Trophoblast cell (in vitro differentiated cells and primary cell): Measurements from ENCODE around the gene GALNT18.

Source experiments
- DNase-seq, 2 donors: peaks; one replicate each; pipeline ENCODE4 v3.0.0-alpha.2; 2016
- H2AFZ ChIP-seq: 2 replicates; pipeline ENCODE4 v1.6.1; 2013; ENCODE audit warnings: low read length, moderate library complexity, mild to moderate bottlenecking; ENCODE audit not compliant: insufficient read depth, poor library complexity
- H2AK5ac ChIP-seq: 2 replicates; pipeline ENCODE4 v1.6.1; 2013; ENCODE audit warnings: mild to moderate bottlenecking, low read length
- H2BK120ac ChIP-seq: 2 replicates; pipeline ENCODE4 v1.6.1; 2013; ENCODE audit warnings: low read length, mild to moderate bottlenecking, moderate library complexity; ENCODE audit not compliant: insufficient read depth, poor library complexity
- H2BK12ac ChIP-seq: 2 replicates; pipeline ENCODE4 v1.6.1; 2013; ENCODE audit warnings: mild to moderate bottlenecking, low read length, moderate library complexity
- H2BK5ac ChIP-seq: 2 replicates; pipeline ENCODE4 v1.6.1; 2013; ENCODE audit warnings: low read length, low read depth, moderate library complexity, mild to moderate bottlenecking; ENCODE audit not compliant: poor library complexity
- H3K14ac ChIP-seq: 2 replicates; pipeline ENCODE4 v1.6.1; 2013; ENCODE audit warnings: mild to moderate bottlenecking, low read length
- H3K18ac ChIP-seq: 2 replicates; pipeline ENCODE4 v1.6.1; 2013; ENCODE audit warnings: mild to moderate bottlenecking, low read length
- H3K23ac ChIP-seq: 2 replicates; pipeline ENCODE4 v1.6.1; 2013; ENCODE audit warnings: low read length
- H3K27ac ChIP-seq: 2 replicates; pipeline ENCODE4 v1.5.1; 2013; ENCODE audit warnings: low read depth, mild to moderate bottlenecking, inconsistent platforms, low read length, moderate library complexity
- H3K27me3 ChIP-seq: 2 replicates; pipeline ENCODE4 v1.6.1; 2013; ENCODE audit warnings: inconsistent platforms, mild to moderate bottlenecking, low read length, moderate library complexity; ENCODE audit not compliant: insufficient read depth
- H3K36me3 ChIP-seq, 2 experiments: 1 replicate in 1 of 2; 2 replicates in 1 of 2; pipeline ENCODE4 v1.6.1; 2013; ENCODE audit warnings: low read length in 2 of 2, mild to moderate bottlenecking in 2 of 2, moderate library complexity in 1 of 2; ENCODE audit not compliant: insufficient read depth in 2 of 2, control insufficient read depth in 1 of 2
- H3K4ac ChIP-seq: 2 replicates; pipeline ENCODE4 v1.6.1; 2013; ENCODE audit warnings: low read depth, mild to moderate bottlenecking, low read length, moderate library complexity
- H3K4me1 ChIP-seq, 2 experiments: 1 replicate in 1 of 2; 2 replicates in 1 of 2; pipeline ENCODE4 v1.6.1; 2013; ENCODE audit warnings: low read length in 2 of 2, mild to moderate bottlenecking in 2 of 2, moderate library complexity in 1 of 2; ENCODE audit not compliant: insufficient read depth in 2 of 2, control insufficient read depth in 1 of 2
- H3K4me2 ChIP-seq: 2 replicates; pipeline ENCODE4 v1.6.1; 2013; ENCODE audit warnings: inconsistent platforms, mild to moderate bottlenecking, low read length, moderate library complexity
- H3K4me3 ChIP-seq: 2 replicates; pipeline ENCODE4 v1.5.1; 2013; ENCODE audit warnings: mild to moderate bottlenecking, low read depth, low read length, inconsistent platforms
- H3K79me1 ChIP-seq: one replicate; pipeline ENCODE4 v1.6.1; 2013; ENCODE audit warnings: low read length
- H3K79me2 ChIP-seq: 2 replicates; pipeline ENCODE4 v1.6.1; 2013; ENCODE audit warnings: low read length, mild to moderate bottlenecking; ENCODE audit not compliant: control insufficient read depth, insufficient read depth, poor library complexity
- H3K9ac ChIP-seq: 2 replicates; pipeline ENCODE4 v1.6.1; 2013; ENCODE audit warnings: mild to moderate bottlenecking, low read length
- H3K9me3 ChIP-seq: 2 replicates; pipeline ENCODE4 v1.6.1; 2013; ENCODE audit warnings: low read depth, mild to moderate bottlenecking, control low read depth, inconsistent platforms, low read length; ENCODE audit not compliant: insufficient read depth
- H4K12ac ChIP-seq: 2 replicates; pipeline ENCODE4 v1.6.1; 2013; ENCODE audit warnings: low read depth, mild to moderate bottlenecking, low read length, moderate library complexity
- H4K8ac ChIP-seq: 2 replicates; pipeline ENCODE4 v1.6.1; 2013; ENCODE audit warnings: low read depth, mild to moderate bottlenecking, low read length, moderate library complexity
- H4K91ac ChIP-seq: one replicate; pipeline ENCODE4 v1.6.1; 2013; ENCODE audit warnings: low read depth, mild to moderate bottlenecking, low read length, moderate library complexity
- WGBS: extraction: QIAGEN DNeasy Blood & Tissue Kit; methylation state at CpG from one replicate; pipeline ENCODE4 v1.1.7; 2013; ENCODE audit warnings: missing lambda C conversion rate; ENCODE audit not compliant: insufficient read length, insufficient coverage; ENCODE audit errors: extremely low coverage; 5-methylcytosine and 5-hydroxymethylcytosine counted together

The GALNT18 gene

DNA sequence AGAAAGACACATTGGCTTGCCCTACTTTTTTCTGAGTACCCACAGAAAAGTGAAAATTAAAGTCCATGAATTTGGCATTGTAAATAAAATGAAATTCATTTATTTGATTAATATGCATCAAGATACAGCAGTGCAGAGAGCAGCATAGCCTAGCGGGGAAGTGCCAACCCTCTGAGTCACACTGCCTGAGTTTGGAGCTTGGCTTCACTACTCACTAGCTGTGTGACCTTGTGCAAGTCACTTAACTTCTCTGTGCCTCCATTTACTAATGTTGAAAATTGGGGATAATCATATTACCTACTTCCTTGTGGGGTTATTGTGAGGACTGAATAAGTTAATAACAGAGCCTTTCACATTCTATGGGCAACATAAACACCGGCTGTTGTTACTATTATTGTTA is 157.2 kb downstream of the GALNT18 start:
- H4K8ac ChIP-seq, result no peak overlapping the region
- no peaks in the 10 kb centered on the region for H3K79me1 ChIP-seq
- H3K27me3 ChIP-seq, result no peaks in the 10 kb centered on the region
- DNase-seq, result peak in 1 of 2 donors; percentile 15
- no peak overlapping the region for H2BK120ac ChIP-seq
- H3K4me3 ChIP-seq, result no peak overlapping the region
- no peak overlapping the region for H3K4me2 ChIP-seq
- no peak overlapping the region for H2AFZ ChIP-seq
- H2BK5ac ChIP-seq, result no peak overlapping the region
- H3K23ac ChIP-seq, result no peak overlapping the region
- H3K4me1 ChIP-seq, result peaks cover 3 to 8% of the 10 kb centered on the region in 2 experiments
- H2BK12ac ChIP-seq, result no peak overlapping the region
- H4K91ac ChIP-seq, result no peak overlapping the region
- no peak overlapping the region for H3K27ac ChIP-seq
- H3K4ac ChIP-seq, result no peak overlapping the region
- peaks cover 1% of the 10 kb centered on the region for H3K9me3 ChIP-seq
- no peak overlapping the region for H3K14ac ChIP-seq
- H3K18ac ChIP-seq, result no peak overlapping the region
- H3K36me3 ChIP-seq, result no peaks in the 10 kb centered on the region
- no peaks in the 10 kb centered on the region for H3K79me2 ChIP-seq
- H4K12ac ChIP-seq, result no peak overlapping the region
- no peak overlapping the region for H2AK5ac ChIP-seq
- WGBS, result no CpG with 5 or more reads among the region's 2 CpGs
- H3K9ac ChIP-seq, result no peak overlapping the region

DNA sequence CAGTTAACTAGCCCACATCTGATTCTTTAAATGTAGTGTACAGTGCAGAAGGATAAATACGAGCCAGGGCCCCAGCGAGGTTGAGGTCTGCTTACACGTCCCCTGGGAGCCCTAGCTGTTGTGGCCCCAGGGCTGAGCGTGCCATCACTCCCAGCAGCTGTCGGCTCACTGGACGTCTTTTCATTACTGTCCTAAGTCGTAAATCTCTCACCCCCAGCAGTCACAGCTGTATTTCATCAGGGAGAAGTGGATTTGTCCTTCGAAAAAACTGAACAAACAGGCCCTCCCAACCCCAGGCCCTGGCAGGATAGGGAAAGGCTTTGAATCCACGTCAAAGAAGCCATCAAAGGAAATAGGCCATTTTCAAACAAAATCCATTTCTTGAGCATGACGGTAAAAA is 158.4 kb downstream of the GALNT18 start:
- no peak overlapping the region for H2BK120ac ChIP-seq
- DNase-seq, result no peak
- no peak overlapping the region for H2AK5ac ChIP-seq
- no peak overlapping the region for H3K4ac ChIP-seq
- H4K12ac ChIP-seq, result no peak overlapping the region
- H4K91ac ChIP-seq, result no peak overlapping the region
- no peak overlapping the region for H2BK12ac ChIP-seq
- no peaks in the 10 kb centered on the region for H3K27me3 ChIP-seq
- no peak overlapping the region for H3K27ac ChIP-seq
- no peak overlapping the region for H3K9ac ChIP-seq
- H3K9me3 ChIP-seq, result peaks cover 3% of the 10 kb centered on the region
- WGBS, result no CpG with 5 or more reads among the region's 10 CpGs
- H3K18ac ChIP-seq, result no peak overlapping the region
- no peak overlapping the region for H3K14ac ChIP-seq
- no peak overlapping the region for H4K8ac ChIP-seq
- no peak overlapping the region for H2AFZ ChIP-seq
- H3K4me2 ChIP-seq, result no peak overlapping the region
- peaks cover 7 to 12% of the 10 kb centered on the region in 2 experiments for H3K4me1 ChIP-seq
- peaks cover 3% of the 10 kb centered on the region for H3K79me1 ChIP-seq
- peaks cover 0 to 2% of the 10 kb centered on the region in 2 experiments for H3K36me3 ChIP-seq
- H3K79me2 ChIP-seq, result no peaks in the 10 kb centered on the region
- no peak overlapping the region for H2BK5ac ChIP-seq
- H3K4me3 ChIP-seq, result no peak overlapping the region
- no peak overlapping the region for H3K23ac ChIP-seq

DNA sequence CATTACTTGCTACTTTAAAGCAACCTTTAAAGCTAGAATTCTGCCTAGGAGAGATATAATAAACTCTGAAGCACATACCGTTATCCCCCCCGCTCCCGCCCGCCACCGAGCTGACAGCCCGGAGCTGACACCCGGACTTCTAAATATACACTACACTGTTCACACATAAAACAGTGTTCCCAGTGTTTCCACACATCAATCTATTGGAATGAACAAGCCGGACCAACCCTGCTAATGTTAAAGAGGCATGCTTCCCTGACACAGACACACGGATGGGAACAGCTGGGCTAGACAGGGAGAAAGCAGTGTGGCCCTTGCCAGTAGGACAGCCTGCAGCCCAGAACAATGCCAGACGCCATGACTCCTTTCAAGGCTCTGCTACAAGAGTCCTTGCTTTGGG is 160.3 kb downstream of the GALNT18 start:
- H4K12ac ChIP-seq, result no peak overlapping the region
- no CpG with 5 or more reads among the region's 10 CpGs for WGBS
- H2AFZ ChIP-seq, result no peak overlapping the region
- H3K4me1 ChIP-seq, result peaks cover 20 to 26% of the 10 kb centered on the region in 2 experiments
- no peak overlapping the region for H2AK5ac ChIP-seq
- no peaks in the 10 kb centered on the region for H3K27me3 ChIP-seq
- H2BK120ac ChIP-seq, result no peak overlapping the region
- H2BK5ac ChIP-seq, result no peak overlapping the region
- H3K4ac ChIP-seq, result no peak overlapping the region
- no peak overlapping the region for H4K8ac ChIP-seq
- H3K18ac ChIP-seq, result no peak overlapping the region
- DNase-seq, result no peak
- no peak overlapping the region for H4K91ac ChIP-seq
- no peak overlapping the region for H3K27ac ChIP-seq
- H3K79me2 ChIP-seq, result no peaks in the 10 kb centered on the region
- H3K4me3 ChIP-seq, result no peak overlapping the region
- H3K36me3 ChIP-seq, result peaks cover 0 to 2% of the 10 kb centered on the region in 2 experiments
- H3K9me3 ChIP-seq, result peaks cover 3% of the 10 kb centered on the region
- H3K79me1 ChIP-seq, result peaks cover 6% of the 10 kb centered on the region
- H3K4me2 ChIP-seq, result no peak overlapping the region
- no peak overlapping the region for H3K9ac ChIP-seq
- H2BK12ac ChIP-seq, result no peak overlapping the region
- H3K14ac ChIP-seq, result no peak overlapping the region
- no peak overlapping the region for H3K23ac ChIP-seq

DNA sequence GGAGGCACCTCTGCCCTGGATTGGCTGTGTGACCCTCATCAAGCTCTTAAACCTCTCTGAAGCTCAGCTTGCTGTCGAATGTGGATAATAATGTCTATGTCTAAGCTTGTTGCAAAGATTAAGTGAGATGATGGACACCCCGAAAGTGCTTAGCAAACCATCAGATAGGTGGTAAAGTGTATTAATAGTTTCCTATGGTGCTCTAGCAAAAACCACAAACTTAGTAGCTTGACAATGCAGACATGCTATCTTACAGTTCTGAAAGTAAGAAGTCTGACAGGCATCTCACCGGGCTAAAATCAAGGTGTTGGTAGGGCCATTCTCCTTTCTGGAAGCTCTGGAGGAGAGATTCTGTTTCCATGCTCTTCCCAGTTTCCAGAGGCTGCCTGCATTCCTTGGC is 162.2 kb downstream of the GALNT18 start:
- DNase-seq, result no peak
- Histone ChIP-seq H3K27ac (no peak overlapping the region), H2BK12ac (no peak overlapping the region), H2AFZ (no peak overlapping the region), H3K27me3 (no peaks in the 10 kb centered on the region), H3K4me2 (no peak overlapping the region), H4K12ac (no peak overlapping the region), H3K4ac (no peak overlapping the region), H3K18ac (no peak overlapping the region), H3K79me2 (no peaks in the 10 kb centered on the region), H3K4me1 (peaks cover 27 to 42% of the 10 kb centered on the region in 2 experiments), H2BK120ac (no peak overlapping the region), H3K4me3 (no peak overlapping the region), H4K8ac (no peak overlapping the region), H3K9me3 (peaks cover 3% of the 10 kb centered on the region), H4K91ac (no peak overlapping the region), H3K79me1 (peaks cover 6% of the 10 kb centered on the region), H3K9ac (no peak overlapping the region), H2BK5ac (no peak overlapping the region), H3K23ac (no peak overlapping the region), H3K36me3 (peaks cover 0 to 2% of the 10 kb centered on the region in 2 experiments), H2AK5ac (no peak overlapping the region), H3K14ac (no peak overlapping the region)
- no CpG with 5 or more reads among the region's 3 CpGs for WGBS
